Sigmoid colon (tissue), 3 donors: ENCODE measurements around the gene TMEM37.

Experiments
- CTCF ChIP-seq, 4 experiments: fragments of 450-650 bp in 3 of 4; fragments of 200-600 bp in 1 of 4; IDR thresholded peaks; one replicate each; pipeline ENCODE4 v1.5.1; 2016 to 2019; ENCODE audit warnings: antibody characterized with exemption in 4 of 4, mild to moderate bottlenecking in 3 of 4, moderate library complexity in 2 of 4
- POLR2A ChIP-seq, 2 donors: fragments of 450-650 bp; IDR thresholded peaks; one replicate each; pipeline ENCODE4 v1.6.1; 2016; ENCODE audit warnings: antibody characterized with exemption in 2 of 2, mild to moderate bottlenecking in 2 of 2, moderate library complexity in 2 of 2

GRCh38 chr2:119475225-119475856, 43.7 kb downstream of the TMEM37 start:
- TF ChIP-seq CTCF (IDR thresholded peaks at IDR 0.05) (no peak), POLR2A (IDR thresholded peaks at IDR 0.05) (no peak)
